Breast epithelium (tissue), 3 donors: ENCODE measurements around the gene TCF3.

Experiments
- POLR2A ChIP-seq: fragments of 450-650 bp; IDR thresholded peaks from one replicate; pipeline ENCODE4 v1.6.1; 2016; ENCODE audit warnings: antibody characterized with exemption, mild to moderate bottlenecking, moderate library complexity
- POLR2AphosphoS5 ChIP-seq, 3 donors: sonication (generic); formaldehyde crosslinking; IDR thresholded peaks; one replicate each; pipeline ENCODE4 v1.6.1; 2017; ENCODE audit warnings: antibody characterized with exemption in 3 of 3
- TF ChIP-seq, protein P1 (sequence below), 3 donors: fragments of 450-650 bp; IDR thresholded peaks; one replicate each; pipeline ENCODE4 v1.5.1; 2016 to 2017; ENCODE audit warnings: antibody characterized with exemption in 3 of 3, mild to moderate bottlenecking in 3 of 3, moderate library complexity in 3 of 3

DNA sequence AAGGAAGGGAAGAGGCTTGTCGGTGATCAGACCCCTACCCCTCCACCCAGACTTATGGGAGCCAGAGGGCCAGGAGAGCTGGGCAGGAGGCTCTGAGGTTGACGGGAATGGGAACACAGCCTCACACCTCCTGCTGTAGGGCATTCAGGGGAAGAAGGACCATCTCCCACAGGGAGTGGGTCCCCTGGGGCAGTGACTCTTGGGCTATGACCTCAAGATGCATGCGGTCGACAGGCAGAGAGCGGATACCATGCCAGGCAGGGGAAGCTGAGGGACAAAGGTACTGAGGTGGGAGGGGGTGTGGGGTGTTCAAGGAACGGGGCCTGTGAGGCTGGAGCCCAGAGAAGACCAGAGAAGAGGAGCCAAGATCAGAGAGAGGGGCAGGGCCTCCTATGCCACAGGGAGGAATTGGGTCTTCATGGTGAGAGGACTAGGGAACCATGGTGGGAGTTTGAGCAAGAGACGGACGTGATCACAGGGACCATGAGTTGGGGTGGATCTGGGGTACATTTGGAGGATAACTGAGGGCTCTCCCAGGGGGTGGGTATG, 4.6 kb upstream of the TCF3 start:
- TF ChIP-seq, protein P1, sequence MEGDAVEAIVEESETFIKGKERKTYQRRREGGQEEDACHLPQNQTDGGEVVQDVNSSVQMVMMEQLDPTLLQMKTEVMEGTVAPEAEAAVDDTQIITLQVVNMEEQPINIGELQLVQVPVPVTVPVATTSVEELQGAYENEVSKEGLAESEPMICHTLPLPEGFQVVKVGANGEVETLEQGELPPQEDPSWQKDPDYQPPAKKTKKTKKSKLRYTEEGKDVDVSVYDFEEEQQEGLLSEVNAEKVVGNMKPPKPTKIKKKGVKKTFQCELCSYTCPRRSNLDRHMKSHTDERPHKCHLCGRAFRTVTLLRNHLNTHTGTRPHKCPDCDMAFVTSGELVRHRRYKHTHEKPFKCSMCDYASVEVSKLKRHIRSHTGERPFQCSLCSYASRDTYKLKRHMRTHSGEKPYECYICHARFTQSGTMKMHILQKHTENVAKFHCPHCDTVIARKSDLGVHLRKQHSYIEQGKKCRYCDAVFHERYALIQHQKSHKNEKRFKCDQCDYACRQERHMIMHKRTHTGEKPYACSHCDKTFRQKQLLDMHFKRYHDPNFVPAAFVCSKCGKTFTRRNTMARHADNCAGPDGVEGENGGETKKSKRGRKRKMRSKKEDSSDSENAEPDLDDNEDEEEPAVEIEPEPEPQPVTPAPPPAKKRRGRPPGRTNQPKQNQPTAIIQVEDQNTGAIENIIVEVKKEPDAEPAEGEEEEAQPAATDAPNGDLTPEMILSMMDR (IDR thresholded peaks at IDR 0.05) = no peak
- TF ChIP-seq POLR2A (no peak), POLR2AphosphoS5 (IDR thresholded peaks at IDR 0.05) (no peak)
